GM08714 (cell line): Measurements from ENCODE around the gene TXLNB.

Experiments used
- H3K4me3 ChIP-seq: fragments of 200-500 bp; sonication (Bioruptor generic); 2 replicates; pipeline ENCODE4 v1.5.1; 2014; ENCODE audit warnings: mild to moderate bottlenecking, low read length, inconsistent platforms
- ZNF274 ChIP-seq: IDR thresholded peaks from 2 replicates; pipeline ENCODE4 v1.6.1; 2012; ENCODE audit warnings: mild to moderate bottlenecking, low read depth, low read length

Gene TXLNB

GRCh38 chr6:139291813-139292619 lies at the start of gene TXLNB:
TSS of gene TXLNB (minus strand) at chr6:139291998. CDS start at chr6:139288899, 3,099 bp downstream.
- no peak for TF ChIP-seq ZNF274
- peak within 1 kb of the TSS; percentile 51 for H3K4me3 ChIP-seq

GRCh38 chr6:139341060-139341459 lies 49.3 kb upstream of the TXLNB start:
- no peak for TF ChIP-seq ZNF274
- no peak overlapping the region for H3K4me3 ChIP-seq

- no peak for TF ChIP-seq ZNF274
- no peak overlapping the region for H3K4me3 ChIP-seq
Observed at GRCh38 chr6:139338795-139339194, 47.0 kb upstream of the TXLNB start.

DNA sequence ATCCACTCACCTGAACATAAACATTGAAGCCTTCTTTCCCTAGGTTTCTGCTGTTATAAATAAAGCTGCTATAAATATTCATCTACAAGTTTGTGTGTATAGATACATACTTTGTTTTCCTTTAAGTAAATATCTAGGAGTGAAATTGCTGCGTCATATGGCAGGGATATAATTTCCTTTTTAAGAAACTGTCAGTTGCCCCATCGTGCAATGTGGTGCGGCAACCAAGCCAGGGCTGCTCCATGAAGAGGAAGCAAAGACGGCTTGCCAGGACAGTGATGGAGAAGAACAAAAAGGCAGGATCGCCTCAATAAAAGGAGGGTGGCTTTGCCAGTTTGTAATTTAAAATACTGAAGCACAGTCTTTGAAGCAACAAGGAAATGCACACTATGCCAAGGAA lies 46.0 kb upstream of the TXLNB start:
- no peak for TF ChIP-seq ZNF274

GRCh38 chr6:139337001-139337400 lies 45.2 kb upstream of the TXLNB start:
- H3K4me3 ChIP-seq: no peak overlapping the region
- no peak for TF ChIP-seq ZNF274

More for the DNA sequence above, 46.0 kb upstream of the TXLNB start:
- H3K4me3 ChIP-seq: no peak overlapping the region

DNA sequence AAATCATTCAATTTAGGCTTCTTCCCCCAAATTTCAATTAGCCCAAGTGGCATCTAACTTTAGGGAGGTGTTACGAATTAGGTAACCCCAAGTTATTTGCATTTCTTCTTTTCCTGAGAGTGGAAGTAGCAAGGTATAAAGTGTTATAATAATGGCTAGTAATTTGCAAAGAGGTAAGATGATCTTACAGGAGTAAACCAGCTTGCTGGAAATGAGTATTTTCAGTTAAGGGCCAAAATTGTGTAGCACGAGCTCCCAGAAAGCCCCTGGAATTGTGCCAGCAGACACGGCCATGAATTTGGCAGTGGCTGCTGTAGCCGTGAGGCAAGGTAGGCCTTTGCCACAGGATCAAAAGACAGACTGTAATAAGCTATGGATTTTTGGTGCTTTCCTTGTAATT lies 44.7 kb upstream of the TXLNB start:
- TF ChIP-seq ZNF274: no peak
- no peak overlapping the region for H3K4me3 ChIP-seq

- no peak overlapping the region for H3K4me3 ChIP-seq
- no peak for TF ChIP-seq ZNF274
Observed at GRCh38 chr6:139335447-139336210, 43.8 kb upstream of the TXLNB start.

GRCh38 chr6:139334806-139335446 lies 43.1 kb upstream of the TXLNB start:
- no peak overlapping the region for H3K4me3 ChIP-seq
- no peak for TF ChIP-seq ZNF274

- no peak overlapping the region for H3K4me3 ChIP-seq
- TF ChIP-seq ZNF274: no peak
Observed at GRCh38 chr6:139330826-139331500, 39.2 kb upstream of the TXLNB start.

- TF ChIP-seq ZNF274: no peak
- H3K4me3 ChIP-seq: no peak overlapping the region
Observed at GRCh38 chr6:139330306-139330705, 38.5 kb upstream of the TXLNB start.

DNA sequence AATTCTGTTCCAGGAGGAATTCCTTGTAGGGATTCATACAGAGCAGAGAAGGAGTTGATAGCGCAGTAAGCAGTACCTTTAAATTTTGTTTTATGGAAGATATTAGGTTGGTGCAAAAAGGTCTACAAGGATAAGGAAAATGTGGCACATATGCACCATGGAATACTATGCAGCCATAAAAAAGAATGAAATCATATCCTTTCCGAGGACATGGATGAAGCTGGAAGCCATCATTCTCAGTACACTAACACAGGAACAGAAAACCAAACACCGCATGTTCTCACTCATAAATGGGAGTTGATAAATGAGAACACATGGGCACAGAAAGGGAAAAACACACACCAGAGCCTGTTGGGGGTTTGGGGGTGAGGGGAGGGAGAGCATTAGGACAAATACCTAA lies 37.4 kb upstream of the TXLNB start:
- H3K4me3 ChIP-seq: no peak overlapping the region
- TF ChIP-seq ZNF274: no peak

DNA sequence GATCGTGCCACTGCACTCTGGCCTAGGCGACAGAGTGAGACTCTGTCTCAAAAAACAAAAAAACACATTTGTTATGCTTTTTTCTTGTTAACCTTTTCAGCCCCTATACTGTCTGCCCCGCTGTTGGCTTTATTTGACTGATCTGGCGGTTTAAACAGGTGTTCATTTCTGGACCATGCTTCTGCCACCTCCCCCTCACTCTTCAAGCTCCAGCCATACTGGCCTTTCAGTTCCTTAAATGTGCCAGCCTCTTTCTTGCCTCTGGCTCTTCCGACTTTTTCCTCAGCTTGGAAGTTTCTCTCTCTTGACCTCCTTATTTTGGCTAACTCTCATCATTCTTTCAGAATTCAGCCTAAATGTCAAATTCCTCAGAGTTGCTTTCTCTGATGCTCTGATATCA lies 35.2 kb upstream of the TXLNB start:
- no peak overlapping the region for H3K4me3 ChIP-seq
- no peak for TF ChIP-seq ZNF274

GRCh38 chr6:139325686-139326085 lies 33.9 kb upstream of the TXLNB start:
- no peak for TF ChIP-seq ZNF274
- no peak overlapping the region for H3K4me3 ChIP-seq

- no peak overlapping the region for H3K4me3 ChIP-seq
- TF ChIP-seq ZNF274: no peak
Observed at GRCh38 chr6:139325125-139325524, 33.3 kb upstream of the TXLNB start.
